Dedifferentiated amniotic fluid mesenchymal stem cell (primary cell): ENCODE results near the gene HMGXB4.

Experiments
- DNase-seq: peaks from one replicate; pipeline ENCODE4 v3.0.0-alpha.2; 2016; ENCODE audit errors: extremely low spot score

The HMGXB4 gene

GRCh38 chr22:35258191-35258988 lies 1.1 kb downstream of the HMGXB4 start:
- no peak for DNase-seq

GRCh38 chr22:35264986-35265385 lies 7.7 kb downstream of the HMGXB4 start:
- no peak for DNase-seq

- no peak for DNase-seq
Observed at GRCh38 chr22:35266277-35266676, 9.0 kb downstream of the HMGXB4 start.

GRCh38 chr22:35269630-35270029 lies 12.3 kb downstream of the HMGXB4 start:
- DNase-seq, result no peak

GRCh38 chr22:35274154-35274871 lies 17.0 kb downstream of the HMGXB4 start:
- DNase-seq, result no peak

GRCh38 chr22:35275580-35275979 lies 18.3 kb downstream of the HMGXB4 start:
- no peak for DNase-seq

- DNase-seq, result no peak
Observed at GRCh38 chr22:35276019-35276418, 18.7 kb downstream of the HMGXB4 start.

GRCh38 chr22:35288116-35288515 lies 30.8 kb downstream of the HMGXB4 start:
- DNase-seq, result no peak

GRCh38 chr22:35292786-35293185 lies 35.5 kb downstream of the HMGXB4 start:
- DNase-seq, result no peak

GRCh38 chr22:35296051-35296450 lies 38.8 kb downstream of the HMGXB4 start:
- no peak for DNase-seq

- no peak for DNase-seq
Observed at GRCh38 chr22:35299217-35299672, 42.0 kb downstream of the HMGXB4 start.

- peak; percentile 99 for DNase-seq
Observed at GRCh38 chr22:35299673-35300499, 42.6 kb downstream of the HMGXB4 start, which contains the start of gene TOM1. TOM1 (plus strand) TSS chr22:35299894; CDS start chr22:35299929, 35 bp downstream.

- DNase-seq, result peak; percentile 98
Observed at GRCh38 chr22:35301372-35301874, 44.1 kb downstream of the HMGXB4 start.

- DNase-seq, result no peak
Observed at GRCh38 chr22:35303029-35303624, 45.8 kb downstream of the HMGXB4 start.

- DNase-seq, result no peak
Observed at GRCh38 chr22:35305525-35306070, 48.3 kb downstream of the HMGXB4 start.

- DNase-seq, result no peak
Observed at GRCh38 chr22:35306350-35306967, 49.2 kb downstream of the HMGXB4 start.

- no peak for DNase-seq
Observed at GRCh38 chr22:35307372-35307771, 50.1 kb downstream of the HMGXB4 start.

GRCh38 chr22:35307892-35308291 lies 50.6 kb downstream of the HMGXB4 start:
- no peak for DNase-seq

- no peak for DNase-seq
Observed at GRCh38 chr22:35308480-35309021, 51.3 kb downstream of the HMGXB4 start.
